ENCODE measurements around the gene NPC1L1.
A peak's percentile ranks its signal among the peaks of the same experiment; 100 is the strongest.

The NPC1L1 gene

GRCh38 chr7:44541028-44541869 lies at the start of gene NPC1L1:
TSS of gene NPC1L1 (minus strand) at chr7:44541330. CDS start at chr7:44541259, 71 bp downstream.
- ATAC-seq = no peak
- no peak within 1 kb of the TSS for H3K27ac Mint-ChIP-seq
- no peaks in the 10 kb centered on the region for H3K9me3 Mint-ChIP-seq
- H3K27me3 Mint-ChIP-seq = peaks cover 31% of the 10 kb centered on the region
- no peak within 1 kb of the TSS for H3K4me3 Mint-ChIP-seq
- H3K36me3 Mint-ChIP-seq = no peaks in the 10 kb centered on the region
- no peaks in the 10 kb centered on the region for H3K4me1 Mint-ChIP-seq

DNA sequence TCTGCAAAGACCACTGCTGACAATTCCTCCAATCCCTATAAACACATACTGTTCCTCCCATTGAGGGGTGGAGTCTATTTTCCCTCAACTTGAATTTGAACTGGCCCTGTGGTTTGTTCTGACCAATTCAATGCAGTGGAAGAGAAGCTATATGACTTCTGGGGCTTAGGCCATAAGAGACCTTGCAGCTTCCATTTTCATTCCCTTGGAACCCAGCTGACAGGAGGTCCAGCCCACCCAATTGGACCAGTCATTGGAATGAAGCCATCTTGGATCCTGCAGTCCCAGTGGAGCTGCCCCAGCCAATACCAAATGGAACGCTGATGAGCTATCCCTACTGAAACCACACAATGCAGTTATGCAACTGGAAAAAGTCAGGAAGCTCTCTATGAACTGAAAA lies 49.8 kb upstream of the NPC1L1 start:
- Mint-ChIP-seq H3K4me3 (no peak overlapping the region), H3K36me3 (no peaks in the 10 kb centered on the region), H3K9me3 (no peaks in the 10 kb centered on the region), H3K27ac (no peak overlapping the region), H3K4me1 (peaks cover 9% of the 10 kb centered on the region), H3K27me3 (peaks cover 20% of the 10 kb centered on the region)
- ATAC-seq = no peak

DNA sequence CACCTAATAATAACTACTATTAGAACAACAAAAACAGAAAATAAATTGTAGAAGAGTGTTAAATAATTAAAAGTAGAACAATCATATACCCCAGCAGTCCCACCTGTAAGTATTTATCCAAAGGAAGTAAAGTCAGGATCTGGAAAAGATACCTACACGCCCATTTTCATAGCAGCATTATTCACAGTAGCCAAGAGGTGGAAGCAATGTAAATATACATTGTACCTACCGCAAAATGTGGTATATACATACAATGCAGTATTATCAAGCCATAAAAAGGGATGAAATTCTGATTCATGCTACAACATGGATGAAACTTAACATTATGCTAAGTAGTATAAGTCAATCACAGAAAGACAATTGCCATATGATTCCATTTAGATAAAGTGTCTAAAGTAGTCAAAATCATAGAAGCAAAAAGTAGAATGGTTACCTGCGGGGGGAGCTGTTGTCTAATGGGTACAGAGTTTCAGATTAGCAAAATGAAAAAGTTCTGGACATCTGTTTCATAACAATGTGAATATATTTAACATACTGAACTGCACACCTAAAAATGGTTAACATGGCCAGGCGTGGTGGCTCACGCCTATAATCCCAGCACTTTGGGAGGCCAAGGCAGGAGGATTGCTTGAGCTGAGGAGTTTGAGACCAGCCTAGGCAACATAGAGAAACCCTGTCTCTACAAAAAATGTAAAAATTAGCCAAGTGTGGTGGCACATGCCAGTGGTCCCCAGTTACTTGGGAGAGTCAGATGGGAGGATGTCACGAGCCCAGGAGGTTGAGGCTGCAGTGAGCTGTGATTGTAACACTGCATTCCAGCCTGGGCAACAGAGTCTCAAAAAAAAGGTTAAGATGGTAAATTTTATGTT lies 46.9 kb upstream of the NPC1L1 start:
- H3K9me3 Mint-ChIP-seq = no peaks in the 10 kb centered on the region
- peaks cover 9% of the 10 kb centered on the region for H3K4me1 Mint-ChIP-seq
- ATAC-seq = peak; percentile 55
- peak overlapping the region; percentile 8 for H3K27ac Mint-ChIP-seq
- H3K27me3 Mint-ChIP-seq = peaks cover 6% of the 10 kb centered on the region
- no peaks in the 10 kb centered on the region for H3K36me3 Mint-ChIP-seq
- no peak overlapping the region for H3K4me3 Mint-ChIP-seq

DNA sequence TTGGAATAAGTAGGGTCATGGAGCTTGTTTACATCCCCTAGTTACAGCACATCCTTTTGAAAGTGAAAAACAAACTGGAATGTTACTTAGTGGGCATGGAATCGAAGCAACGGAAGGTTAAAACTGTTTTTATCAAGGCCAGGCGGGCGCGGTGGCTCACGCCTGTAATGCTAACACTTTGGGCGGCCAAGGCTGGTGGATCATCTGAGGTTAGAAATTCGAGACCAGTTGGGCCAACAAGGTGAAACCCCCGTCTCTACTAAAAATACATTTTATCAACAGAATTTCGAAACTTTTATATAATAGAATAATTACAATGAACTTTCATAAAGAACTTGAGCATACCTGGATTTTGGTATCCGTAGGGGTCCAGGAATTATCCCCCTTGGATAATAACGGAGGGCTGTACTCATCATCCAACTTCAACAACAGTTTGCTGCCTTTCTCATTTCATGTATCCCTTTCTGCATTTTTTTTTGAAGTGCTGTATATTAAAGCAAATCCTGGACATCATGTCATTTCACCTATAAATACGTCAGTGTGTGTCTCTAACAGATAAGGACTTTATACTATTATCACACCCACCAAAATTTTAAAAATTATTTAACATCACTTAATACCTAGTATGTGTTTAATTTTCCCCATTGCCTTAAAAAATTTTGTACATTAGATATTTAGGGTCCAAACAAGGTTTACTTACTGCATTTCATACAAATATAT lies 42.2 kb upstream of the NPC1L1 start:
- no peaks in the 10 kb centered on the region for H3K9me3 Mint-ChIP-seq
- no peak for ATAC-seq
- peaks cover 33% of the 10 kb centered on the region for H3K4me1 Mint-ChIP-seq
- peaks cover 19% of the 10 kb centered on the region for H3K36me3 Mint-ChIP-seq
- H3K27me3 Mint-ChIP-seq = no peaks in the 10 kb centered on the region
- H3K27ac Mint-ChIP-seq = peak overlapping the region; percentile 90
- peak overlapping the region; percentile 74 for H3K4me3 Mint-ChIP-seq

- H3K4me1 Mint-ChIP-seq = peaks cover 27% of the 10 kb centered on the region
- H3K4me3 Mint-ChIP-seq = peak within 1 kb of the TSS; percentile 74
- H3K36me3 Mint-ChIP-seq = peaks cover 19% of the 10 kb centered on the region
- H3K9me3 Mint-ChIP-seq = no peaks in the 10 kb centered on the region
- H3K27ac Mint-ChIP-seq = peak within 1 kb of the TSS; percentile 90
- H3K27me3 Mint-ChIP-seq = no peaks in the 10 kb centered on the region
- ATAC-seq = peak; percentile 96
Observed at GRCh38 chr7:44581879-44582603, 40.9 kb upstream of the NPC1L1 start, which contains the start of gene TMED4. TSS of gene TMED4 (minus strand) at chr7:44582231. CDS start at chr7:44582206, 25 bp downstream.

- H3K27me3 Mint-ChIP-seq = no peaks in the 10 kb centered on the region
- H3K36me3 Mint-ChIP-seq = peaks cover 20% of the 10 kb centered on the region
- no peaks in the 10 kb centered on the region for H3K9me3 Mint-ChIP-seq
- H3K4me3 Mint-ChIP-seq = peak overlapping the region; percentile 74
- peak; percentile 59 for ATAC-seq
- H3K4me1 Mint-ChIP-seq = peaks cover 27% of the 10 kb centered on the region
- peak overlapping the region; percentile 90 for H3K27ac Mint-ChIP-seq
Observed at GRCh38 chr7:44580945-44581878, 40.1 kb upstream of the NPC1L1 start.

- ATAC-seq = no peak
- peaks cover 46% of the 10 kb centered on the region for H3K4me1 Mint-ChIP-seq
- H3K9me3 Mint-ChIP-seq = no peaks in the 10 kb centered on the region
- H3K4me3 Mint-ChIP-seq = no peak overlapping the region
- peaks cover 57% of the 10 kb centered on the region for H3K36me3 Mint-ChIP-seq
- no peaks in the 10 kb centered on the region for H3K27me3 Mint-ChIP-seq
- no peak overlapping the region for H3K27ac Mint-ChIP-seq
Observed at GRCh38 chr7:44576228-44576627, 35.1 kb upstream of the NPC1L1 start.

- peak overlapping the region; percentile 92 for H3K27ac Mint-ChIP-seq
- H3K4me1 Mint-ChIP-seq = peaks cover 34% of the 10 kb centered on the region
- peak overlapping the region; percentile 92 for H3K4me3 Mint-ChIP-seq
- ATAC-seq = no peak
- no peaks in the 10 kb centered on the region for H3K27me3 Mint-ChIP-seq
- H3K9me3 Mint-ChIP-seq = no peaks in the 10 kb centered on the region
- H3K36me3 Mint-ChIP-seq = peaks cover 58% of the 10 kb centered on the region
Observed at GRCh38 chr7:44575054-44575453, 33.9 kb upstream of the NPC1L1 start.

DNA sequence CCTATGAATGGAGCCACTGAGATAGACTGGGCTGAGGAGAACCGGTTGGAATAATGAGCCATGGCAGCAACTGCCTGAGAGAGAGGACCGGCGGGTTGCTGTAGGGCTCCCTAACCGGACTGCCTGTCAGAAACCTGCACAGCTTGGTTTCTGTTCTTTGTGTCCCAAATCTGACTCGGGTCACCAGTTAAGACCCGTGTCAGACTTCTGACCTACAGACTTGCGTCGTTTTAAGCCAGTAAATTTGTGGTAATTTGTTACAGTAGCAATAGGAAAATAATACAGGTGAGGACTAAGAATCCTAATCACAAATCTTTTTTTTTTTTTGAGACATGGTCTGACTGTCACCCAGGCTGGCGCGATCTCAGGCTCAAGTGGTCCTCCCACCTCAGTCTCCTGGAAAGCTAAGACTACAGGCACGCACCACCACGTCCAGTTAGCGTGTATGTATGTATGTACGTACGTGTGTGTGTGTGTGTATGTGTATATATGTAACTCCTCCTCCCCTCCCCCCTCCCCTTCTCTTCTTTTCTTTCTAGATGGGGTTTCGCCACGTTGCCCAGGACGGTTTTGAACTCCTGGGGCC lies 33.2 kb upstream of the NPC1L1 start:
- Mint-ChIP-seq H3K36me3 (peaks cover 58% of the 10 kb centered on the region), H3K4me1 (peaks cover 29% of the 10 kb centered on the region), H3K9me3 (no peaks in the 10 kb centered on the region), H3K27ac (peak overlapping the region; percentile 92), H3K27me3 (no peaks in the 10 kb centered on the region), H3K4me3 (peak overlapping the region; percentile 92)
- ATAC-seq = no peak

DNA sequence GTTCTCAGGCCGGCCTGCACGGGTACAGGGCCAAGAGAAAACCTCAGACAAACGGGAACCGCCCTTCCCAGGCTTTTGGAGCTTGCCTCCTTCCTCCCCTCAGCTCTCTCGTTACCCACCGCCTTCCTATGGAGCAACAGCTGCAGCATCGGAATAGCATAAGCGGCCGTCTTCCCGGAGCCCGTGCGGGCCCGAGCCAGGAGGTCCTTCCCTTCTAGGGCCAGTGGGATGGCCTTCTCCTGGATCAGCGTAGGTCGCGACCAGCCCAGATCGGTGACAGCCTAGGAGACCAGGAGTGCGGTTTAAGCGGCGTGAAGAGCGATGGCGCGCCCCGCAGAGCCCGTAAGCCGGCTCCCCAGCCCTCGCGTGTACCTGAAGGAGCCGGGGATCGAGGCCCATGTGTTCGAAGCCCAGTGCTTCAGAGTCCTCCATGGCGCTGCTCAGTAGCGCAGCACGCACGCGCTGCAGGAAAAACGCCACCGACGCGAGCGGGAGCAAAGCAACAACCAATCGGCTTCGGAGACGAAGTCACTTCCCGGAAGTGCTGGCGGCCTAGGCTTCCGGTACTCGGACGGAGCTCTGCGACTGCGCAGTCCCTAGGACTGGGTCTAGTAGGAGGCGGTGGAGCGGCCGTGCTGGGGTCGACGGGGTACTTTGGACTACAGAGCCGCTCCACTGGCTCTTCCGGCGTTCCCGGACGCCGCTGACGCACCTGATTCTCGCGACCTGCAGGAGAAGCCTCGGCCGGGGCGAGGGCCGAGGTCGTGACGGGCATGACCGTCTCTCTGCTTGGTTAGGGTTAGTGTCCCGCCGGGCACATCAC lies 32.5 kb upstream of the NPC1L1 start, which contains the start of gene DDX56:
TSS of gene DDX56 (minus strand) at position 445 of the 823 bp plus-strand sequence. CDS start at position 432, 13 bp downstream.
- Mint-ChIP-seq H3K9me3 (no peaks in the 10 kb centered on the region), H3K4me1 (peaks cover 33% of the 10 kb centered on the region), H3K4me3 (peak within 1 kb of the TSS; percentile 92), H3K27ac (peak within 1 kb of the TSS; percentile 92), H3K27me3 (no peaks in the 10 kb centered on the region), H3K36me3 (peaks cover 61% of the 10 kb centered on the region)
- ATAC-seq = peak; percentile 99

GRCh38 chr7:44572771-44573170 lies 31.6 kb upstream of the NPC1L1 start:
- Mint-ChIP-seq H3K36me3 (peaks cover 70% of the 10 kb centered on the region), H3K4me3 (peak overlapping the region; percentile 92), H3K9me3 (no peaks in the 10 kb centered on the region), H3K4me1 (peaks cover 34% of the 10 kb centered on the region), H3K27ac (peak overlapping the region; percentile 92), H3K27me3 (no peaks in the 10 kb centered on the region)
- no peak for ATAC-seq

DNA sequence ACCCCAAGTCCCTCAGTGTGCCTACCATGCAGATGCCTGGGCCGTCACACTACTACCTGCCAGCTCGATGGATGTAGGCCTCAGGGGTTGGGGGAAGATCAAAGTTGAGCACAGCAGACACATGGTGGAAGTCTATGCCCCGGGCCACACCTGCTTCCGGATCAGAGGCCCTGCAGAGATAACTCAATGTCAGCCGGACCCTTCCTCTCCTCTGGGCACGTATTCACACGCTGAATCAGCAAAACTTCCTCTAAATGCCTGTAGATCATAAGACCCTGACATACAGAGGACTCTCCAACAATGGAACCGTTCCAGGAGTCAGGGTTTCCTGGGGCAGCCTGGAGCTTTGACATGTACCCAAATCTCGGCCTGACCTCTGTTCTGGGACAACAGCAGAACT lies 28.8 kb upstream of the NPC1L1 start:
- H3K4me1 Mint-ChIP-seq = peaks cover 37% of the 10 kb centered on the region
- no peak for ATAC-seq
- H3K36me3 Mint-ChIP-seq = peaks cover 79% of the 10 kb centered on the region
- no peaks in the 10 kb centered on the region for H3K9me3 Mint-ChIP-seq
- no peaks in the 10 kb centered on the region for H3K27me3 Mint-ChIP-seq
- no peak overlapping the region for H3K4me3 Mint-ChIP-seq
- no peak overlapping the region for H3K27ac Mint-ChIP-seq

All from stimulated activated memory B cell treated with anti-CD40 and anti-IgM and Interleukin-4, amounts not matched to agents 10 μg/mL and 1 μg/mL and 100 μg/mL, for 72 hours (primary cell).